K562 (cell line): ENCODE data around the gene CGNL1. TPM values are rescaled to one million over a fixed set of nuclear protein-coding genes. Genes with fewer than 3 reads are reported as not detected.

ENCODE experiments used
- ATAC-seq: fragments of 200-7000 bp; cut with Tn5 transposase; 3 replicates; pipeline ENCODE4 v1.9.1; 2020; ENCODE audit warnings: moderate library complexity
- BruUV-seq: library from RNA; stranded (reverse); fragments of 400-500 nt; replicated peaks from 2 replicates; lab custom pipeline; 2021; lab: Mats Ljungman, UMichigan
- CTCF ChIA-PET: fragments of 300-600 bp; formaldehyde crosslinking; extraction: SDS; loops from one replicate; lab custom pipeline; 2021; ENCODE audit warnings: low intra/inter-chr PET ratio; lab: Yijun Ruan, JAX
- POLR2A ChIA-PET: fragments of 300-600, 350-650 bp; sonication (Branson Sonifier 250); formaldehyde crosslinking; extraction: SDS; loops from one replicate; lab custom pipeline; 2021; ENCODE audit warnings: antibody characterized with exemption, inconsistent platforms; lab: Yijun Ruan, JAX
- DNase-seq, 4 experiments: peaks; one replicate each; pipeline versions ENCODE4 v3.0.0 to v3.0.0-alpha.2; 2011 to 2018; ENCODE audit warnings: low spot score in 3 of 4, mixed read lengths in 3 of 4; ENCODE audit errors: extremely low read depth in 1 of 4
- FAIRE-seq: peaks from 2 replicates; lab custom pipeline; 2011; peaks lifted over from hg19 to GRCh38; lab: Jason Lieb, UNC
- H2AFZ ChIP-seq: 2 replicates; pipeline ENCODE4 v1.6.0; 2011; ENCODE audit warnings: low read depth, low read length, control low read depth, inconsistent platforms
- H3K27ac ChIP-seq: fragments of 200-600 bp; 3 replicates; pipeline ENCODE4 v1.8.0; 2011; ENCODE audit warnings: low read depth, mild to moderate bottlenecking, control low read depth, inconsistent platforms, low read length, moderate library complexity, mixed read lengths; ENCODE audit errors: extremely low read depth
- H3K27me3 ChIP-seq, 2 experiments: fragments of 300-600 bp in 1 of 2; 2 replicates in 1 of 2; 3 replicates in 1 of 2; pipeline versions ENCODE4 v1.6.0 to v1.8.0; 2011; ENCODE audit warnings: inconsistent platforms in 2 of 2, low read length in 2 of 2, mild to moderate bottlenecking in 1 of 2, mixed read lengths in 1 of 2, moderate library complexity in 1 of 2; ENCODE audit not compliant: control insufficient read depth in 2 of 2, insufficient read depth in 2 of 2
- H3K36me3 ChIP-seq: fragments of 300-600 bp; 3 replicates; pipeline ENCODE4 v1.8.0; 2011; ENCODE audit warnings: mild to moderate bottlenecking, low read length, inconsistent platforms; ENCODE audit not compliant: control insufficient read depth, insufficient read depth
- H3K4me1 ChIP-seq, 2 experiments: fragments of 200-600 bp in 1 of 2; replicated peaks in 1 of 2; 2 replicates in 1 of 2; 3 replicates in 1 of 2; pipeline versions ENCODE4 v1.5.1 to v1.8.0; 2011; ENCODE audit warnings: inconsistent platforms in 2 of 2, low read length in 2 of 2, mild to moderate bottlenecking in 1 of 2, mixed read lengths in 1 of 2, moderate library complexity in 1 of 2; ENCODE audit not compliant: control insufficient read depth in 2 of 2, insufficient read depth in 2 of 2
- H3K4me2 ChIP-seq: 2 replicates; pipeline ENCODE4 v1.6.1; 2011; ENCODE audit warnings: low read length, control low read depth, inconsistent platforms, mixed read lengths; ENCODE audit not compliant: insufficient read depth
- H3K4me3 ChIP-seq: fragments of 200-600 bp; sonication (generic), shearing (Covaris generic); 2 replicates; pipeline ENCODE4 v1.5.1; 2016; ENCODE audit warnings: control low read depth, inconsistent platforms
- H3K79me2 ChIP-seq: fragments of 200-600 bp; 3 replicates; pipeline ENCODE4 v1.8.0; 2011; ENCODE audit warnings: low read length, inconsistent platforms; ENCODE audit not compliant: control insufficient read depth, insufficient read depth
- H3K9ac ChIP-seq, 2 experiments: 2 replicates each; pipeline versions ENCODE4 v1.6.0 to v1.6.1; 2011; ENCODE audit warnings: low read depth in 2 of 2, low read length in 2 of 2, control low read depth in 1 of 2, inconsistent platforms in 1 of 2, mild to moderate bottlenecking in 1 of 2, mixed read lengths in 1 of 2; ENCODE audit not compliant: insufficient read depth in 1 of 2
- H3K9me1 ChIP-seq: one replicate; pipeline ENCODE4 v1.6.0; 2011; ENCODE audit warnings: inconsistent platforms, mild to moderate bottlenecking, low read length, moderate library complexity; ENCODE audit not compliant: control insufficient read depth, insufficient read depth
- H3K9me3 ChIP-seq: replicated peaks from 2 replicates; pipeline ENCODE4 v1.5.1; 2011; ENCODE audit warnings: low read depth, low read length, inconsistent platforms; ENCODE audit not compliant: control insufficient read depth, insufficient read depth
- H4K20me1 ChIP-seq: replicated peaks from 2 replicates; pipeline ENCODE4 v1.6.1; 2011; ENCODE audit warnings: low read length, inconsistent platforms, mixed read lengths; ENCODE audit not compliant: control insufficient read depth, insufficient read depth
- CBFA2T2 ChIP-seq: fragments of 450-650 bp; conservative IDR thresholded peaks from 2 replicates; pipeline ENCODE4 v1.6.1; 2017; ENCODE audit warnings: mild to moderate bottlenecking
- GTF2F1 ChIP-seq: IDR thresholded peaks from 2 replicates; pipeline ENCODE4 v1.6.1; 2011; ENCODE audit warnings: low read depth, low read length, improper control_type of control experiment
- KLF1 ChIP-seq: fragments of 450-650 bp; IDR thresholded peaks from 2 replicates; pipeline ENCODE4 v1.6.1; 2016; ENCODE audit warnings: missing genetic modification characterization, missing compliant biosample characterization
- NCOR1 ChIP-seq: fragments of 450-650 bp; IDR thresholded peaks from 2 replicates; pipeline ENCODE4 v1.6.1; 2016; ENCODE audit warnings: mild to moderate bottlenecking, moderate library complexity
- POU5F1 ChIP-seq: fragments of 150-350 bp; IDR thresholded peaks from 2 replicates; pipeline ENCODE4 v1.6.1; 2014; ENCODE audit warnings: borderline replicate concordance, low read length, low read depth, mild to moderate bottlenecking; ENCODE audit not compliant: partially characterized antibody
- RAD51 ChIP-seq: fragments of 450-650 bp; IDR thresholded peaks from 2 replicates; pipeline ENCODE4 v1.7.1; 2016; ENCODE audit warnings: low read depth, mild to moderate bottlenecking, borderline replicate concordance
- RERE ChIP-seq: sonication (generic); formaldehyde crosslinking; IDR thresholded peaks from 2 replicates; pipeline ENCODE4 v1.8.0; 2023; ENCODE audit warnings: missing genetic modification reagents, mild to moderate bottlenecking, borderline replicate concordance
- SAP30 ChIP-seq: fragments of 200-600 bp; sonication (generic); IDR thresholded peaks from 2 replicates; pipeline ENCODE4 v1.6.1; 2012; ENCODE audit warnings: borderline replicate concordance, low read depth, mild to moderate bottlenecking, moderate library complexity, low read length, control low read depth, inconsistent platforms; ENCODE audit not compliant: insufficient read depth, poor library complexity, severe bottlenecking
- SMARCB1 ChIP-seq: IDR thresholded peaks from 2 replicates; pipeline ENCODE4 v1.6.1; 2011; ENCODE audit warnings: improper control_type of control experiment, low read depth; ENCODE audit not compliant: insufficient read length
- TAF15 ChIP-seq: fragments of 200-400 bp; formaldehyde crosslinking; IDR thresholded peaks from 2 replicates; pipeline ENCODE4 v1.6.1; 2017; ENCODE audit warnings: mild to moderate bottlenecking, low read depth, low read length, moderate library complexity
- TFE3 ChIP-seq: fragments of 450-650 bp; formaldehyde crosslinking; IDR thresholded peaks from 2 replicates; pipeline ENCODE4 v1.4.0; 2020; ENCODE audit warnings: mild to moderate bottlenecking, mixed read lengths
- ZFP1 ChIP-seq: fragments of 450-650 bp; formaldehyde crosslinking; IDR thresholded peaks from 2 replicates; pipeline ENCODE4 v1.4.0; 2020; ENCODE audit warnings: mild to moderate bottlenecking, mixed read lengths
- ZNF584 ChIP-seq: fragments of 200-800 bp; sonication (Bioruptor generic); IDR thresholded peaks from 2 replicates; pipeline ENCODE4 v1.6.1; 2016; ENCODE audit warnings: low read depth, mild to moderate bottlenecking, missing genetic modification characterization, missing compliant biosample characterization
- ZNF780A ChIP-seq: fragments of 250-450 bp; sonication (Bioruptor Pico); IDR thresholded peaks from 2 replicates; pipeline ENCODE4 v1.5.0; 2021; ENCODE audit warnings: mild to moderate bottlenecking
- WGBS: fragments of 100-300 bp; shearing (Covaris generic); methylation state at CpG from one replicate; pipeline ENCODE4 v1.1.6; 2016; ENCODE audit warnings: low coverage, mixed read lengths; ENCODE audit not compliant: insufficient coverage; ENCODE audit errors: missing lambda C conversion rate; 5-methylcytosine and 5-hydroxymethylcytosine counted together
- in situ Hi-C: fragments of 300-500 bp; cut with MboI; formaldehyde crosslinking; loops from 4 replicates; pipeline ENCODE4 v1.15.0; 2018; ENCODE audit warnings: inconsistent platforms, mixed read lengths
- intact Hi-C: fragments of 100-400 bp; cut with micrococcal nuclease; formaldehyde crosslinking; loops from 2 replicates; pipeline ENCODE4 v1.14.2; 2022
- polyA plus RNA-seq, 8 experiments: library from polyadenylated mRNA; depleted of rRNA in 4 of 8; stranded (reverse) in 5 of 8; unstranded in 3 of 8; fragments of >200 nt; fragmentation: Nextera tagmentation in 2 of 8; fragmentation: Illumina TruSeq in 1 of 8; extraction: Ambion mirVana in 2 of 8; extraction: Trizol in 1 of 8; gene quantifications; 2 replicates each; pipeline versions ENCODE4 v1.2.1 to v1.2.3, GENCODE V29; 2011 to 2014; ENCODE audit warnings: inconsistent platforms in 1 of 8, missing spikeins in 1 of 8
- total RNA-seq, 7 experiments: library from RNA; depleted of rRNA in 6 of 7; stranded (reverse); fragments of >200 nt in 6 of 7; fragmentation: Illumina TruSeq in 2 of 7; extraction: Trizol in 2 of 7; gene quantifications; 2 replicates each; pipeline versions ENCODE4 v1.2.1 to v1.2.3, GENCODE V29; 2011 to 2021; ENCODE audit warnings: low replicate concordance in 1 of 7
- TF ChIP-seq, protein P1 (sequence below): fragments of 250-450 bp; sonication (Bioruptor Pico); IDR thresholded peaks from 2 replicates; pipeline ENCODE4 v1.8.0; 2022; ENCODE audit warnings: moderate library complexity, mild to moderate bottlenecking, inconsistent platforms

Gene CGNL1
- total and polyA plus RNA-seq, 9 of the 15 experiments (the other 6 are each of a cell fraction or from before 2014, with no cell fraction given) = 0.01 to 0.07 TPM; not detected in 7

DNA sequence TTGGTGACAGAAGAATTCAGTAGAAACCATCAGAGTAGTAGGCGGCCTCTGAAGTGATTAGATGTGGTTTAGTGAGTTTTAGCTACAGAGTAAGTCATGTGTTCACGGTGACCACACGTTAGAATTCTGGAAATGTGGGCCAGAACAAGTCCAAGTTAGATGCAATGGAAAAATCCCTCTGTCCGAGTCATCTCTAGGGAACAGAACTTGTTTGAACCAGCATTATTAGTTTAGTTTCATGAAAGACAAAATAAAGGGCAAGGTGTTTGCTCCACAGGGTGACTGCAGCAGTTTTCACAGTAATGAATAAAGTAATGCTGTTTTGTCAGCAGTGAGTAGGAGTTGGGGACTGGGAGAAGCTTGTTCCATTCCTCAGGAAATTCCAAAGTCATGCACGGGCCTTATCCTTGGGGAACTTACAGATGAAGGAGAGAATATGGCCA, 100.2 kb downstream of the CGNL1 start:
- H3K36me3 ChIP-seq = no peaks in the 10 kb centered on the region
- no peaks in the 10 kb centered on the region for H3K9me1 ChIP-seq
- no peak overlapping the region for H2AFZ ChIP-seq
- no peak overlapping the region for H3K27ac ChIP-seq
- ATAC-seq (no peak), DNase-seq (no peak), FAIRE-seq (no peak)
- H3K4me2 ChIP-seq = no peak overlapping the region
- in situ Hi-C loops = no loop called here
- H3K4me1 ChIP-seq = no peaks in the 10 kb centered on the region
- WGBS = 2% methylated on average over 5 of the region's 5 CpGs
- no peak overlapping the region for H3K9ac ChIP-seq
- intact Hi-C loops = no loop called here
- no peaks in the 10 kb centered on the region for H3K9me3 ChIP-seq
- no peaks in the 10 kb centered on the region for H4K20me1 ChIP-seq
- peaks cover 15 to 41% of the 10 kb centered on the region in 2 experiments; a peak in 4 of 5 replicates for H3K27me3 ChIP-seq
- H3K79me2 ChIP-seq = no peaks in the 10 kb centered on the region
- CTCF ChIA-PET = no interaction called here
- no peak overlapping the region for H3K4me3 ChIP-seq
- BruUV-seq = no TSS peak
- POLR2A ChIA-PET = no interaction called here
- TF ChIP-seq ZNF780A = no peak
- TF ChIP-seq POU5F1 = no peak
- TF ChIP-seq RERE (CRISPR knock-in tag) = no peak
- TF ChIP-seq ZFP1 = no peak
- TF ChIP-seq GTF2F1 = no peak
- no peak for TF ChIP-seq SMARCB1
- TF ChIP-seq, protein P1, sequence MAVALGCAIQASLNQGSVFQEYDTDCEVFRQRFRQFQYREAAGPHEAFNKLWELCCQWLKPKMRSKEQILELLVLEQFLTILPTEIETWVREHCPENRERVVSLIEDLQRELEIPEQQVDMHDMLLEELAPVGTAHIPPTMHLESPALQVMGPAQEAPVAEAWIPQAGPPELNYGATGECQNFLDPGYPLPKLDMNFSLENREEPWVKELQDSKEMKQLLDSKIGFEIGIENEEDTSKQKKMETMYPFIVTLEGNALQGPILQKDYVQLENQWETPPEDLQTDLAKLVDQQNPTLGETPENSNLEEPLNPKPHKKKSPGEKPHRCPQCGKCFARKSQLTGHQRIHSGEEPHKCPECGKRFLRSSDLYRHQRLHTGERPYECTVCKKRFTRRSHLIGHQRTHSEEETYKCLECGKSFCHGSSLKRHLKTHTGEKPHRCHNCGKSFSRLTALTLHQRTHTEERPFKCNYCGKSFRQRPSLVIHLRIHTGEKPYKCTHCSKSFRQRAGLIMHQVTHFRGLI = no peak
- no peak for TF ChIP-seq RAD51
- no peak for TF ChIP-seq ZNF584 (CRISPR knock-in tag)
- no peak for TF ChIP-seq CBFA2T2
- TF ChIP-seq TFE3 = no peak
- no peak for TF ChIP-seq TAF15
- no peak for TF ChIP-seq KLF1 (tag)
- no peak for TF ChIP-seq SAP30
- TF ChIP-seq NCOR1 = no peak
